ENCODE results near the gene CPED1.

The CPED1 gene

DNA sequence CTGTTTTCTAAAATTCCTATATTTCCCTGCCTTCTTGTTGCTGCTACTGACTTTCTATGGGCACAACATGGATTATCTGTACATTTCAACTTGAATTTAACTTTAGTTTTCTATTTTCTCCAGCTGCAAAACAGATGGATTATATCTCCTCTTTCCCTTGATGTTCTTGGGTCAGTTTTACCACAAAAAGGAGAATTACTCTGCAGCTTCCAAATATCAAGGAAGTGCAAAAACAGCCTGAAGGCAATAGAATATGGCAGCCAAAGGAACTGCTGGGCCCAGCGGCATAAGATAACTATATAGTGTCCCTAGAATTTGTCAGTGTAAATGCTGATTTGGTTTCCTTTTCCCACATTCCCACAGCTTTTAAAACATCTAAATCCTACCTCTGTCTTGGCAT lies 29.1 kb downstream of the CPED1 start:
- no peaks in the 10 kb centered on the region for H3K36me3 ChIP-seq (replicated peaks; ENCODE audit: insufficient read depth, low read length)
- H3K4me1 ChIP-seq (ENCODE audit: low read length) = peaks cover 13% of the 10 kb centered on the region
- no peak overlapping the region for H3K27ac ChIP-seq (ENCODE audit: low read length)

DNA sequence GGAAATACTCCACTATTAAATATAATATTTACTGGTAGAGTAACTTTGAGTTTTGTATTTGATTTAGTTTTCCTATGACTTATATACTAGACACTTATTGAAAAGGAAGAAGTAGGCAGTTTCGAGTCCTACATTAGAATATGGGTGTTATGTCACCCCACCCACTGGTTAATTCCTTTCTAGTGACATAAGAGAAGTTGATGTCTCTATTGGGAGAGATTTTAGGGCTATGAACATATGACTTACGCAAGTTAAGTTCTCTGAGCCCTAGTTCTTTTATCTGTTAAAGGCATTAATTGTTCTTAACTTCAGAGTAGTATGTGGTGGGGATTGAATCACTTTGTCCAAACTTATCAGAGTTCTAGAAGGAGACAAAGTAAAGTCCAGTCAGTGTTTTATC lies 30.5 kb downstream of the CPED1 start:
- no peak overlapping the region for H3K4me3 ChIP-seq (ENCODE audit: low read length)
- no peaks in the 10 kb centered on the region for H3K9me2 ChIP-seq (replicated peaks; ENCODE audit: insufficient read depth, low read length)
- no peak overlapping the region for H3K4me2 ChIP-seq (ENCODE audit: low read depth, low read length)
- no peaks in the 10 kb centered on the region for H3K9me3 ChIP-seq (replicated peaks; ENCODE audit: insufficient read depth, low read length)
- no peaks in the 10 kb centered on the region for H4K20me1 ChIP-seq (ENCODE audit: insufficient read depth, low read length)
- H3K4me1 ChIP-seq (ENCODE audit: low read length) = peaks cover 13% of the 10 kb centered on the region
- DNase-seq = no peak
- no peaks in the 10 kb centered on the region for H3K79me2 ChIP-seq (ENCODE audit: low read length)
- no peaks in the 10 kb centered on the region for H3K27me3 ChIP-seq (replicated peaks; ENCODE audit: insufficient read depth, low read length)
- H2AFZ ChIP-seq (ENCODE audit: low read length) = no peak overlapping the region
- TF ChIP-seq, protein P1, sequence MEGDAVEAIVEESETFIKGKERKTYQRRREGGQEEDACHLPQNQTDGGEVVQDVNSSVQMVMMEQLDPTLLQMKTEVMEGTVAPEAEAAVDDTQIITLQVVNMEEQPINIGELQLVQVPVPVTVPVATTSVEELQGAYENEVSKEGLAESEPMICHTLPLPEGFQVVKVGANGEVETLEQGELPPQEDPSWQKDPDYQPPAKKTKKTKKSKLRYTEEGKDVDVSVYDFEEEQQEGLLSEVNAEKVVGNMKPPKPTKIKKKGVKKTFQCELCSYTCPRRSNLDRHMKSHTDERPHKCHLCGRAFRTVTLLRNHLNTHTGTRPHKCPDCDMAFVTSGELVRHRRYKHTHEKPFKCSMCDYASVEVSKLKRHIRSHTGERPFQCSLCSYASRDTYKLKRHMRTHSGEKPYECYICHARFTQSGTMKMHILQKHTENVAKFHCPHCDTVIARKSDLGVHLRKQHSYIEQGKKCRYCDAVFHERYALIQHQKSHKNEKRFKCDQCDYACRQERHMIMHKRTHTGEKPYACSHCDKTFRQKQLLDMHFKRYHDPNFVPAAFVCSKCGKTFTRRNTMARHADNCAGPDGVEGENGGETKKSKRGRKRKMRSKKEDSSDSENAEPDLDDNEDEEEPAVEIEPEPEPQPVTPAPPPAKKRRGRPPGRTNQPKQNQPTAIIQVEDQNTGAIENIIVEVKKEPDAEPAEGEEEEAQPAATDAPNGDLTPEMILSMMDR (IDR thresholded peaks at IDR 0.05; ENCODE audit: low read length) = no peak
- TF ChIP-seq EZH2 (optimal IDR thresholded peaks at IDR 0.05; ENCODE audit: low read depth, low read length) = no peak
- no peaks in the 10 kb centered on the region for H3F3A ChIP-seq (ENCODE audit: insufficient read depth, low read length)
- no peak overlapping the region for H3K9ac ChIP-seq (ENCODE audit: low read length)
- no peak overlapping the region for H3K27ac ChIP-seq (ENCODE audit: low read length)
- no peaks in the 10 kb centered on the region for H3K36me3 ChIP-seq (replicated peaks; ENCODE audit: insufficient read depth, low read length)

More for the DNA sequence above, 29.1 kb downstream of the CPED1 start:
- H3F3A ChIP-seq (ENCODE audit: insufficient read depth, low read length) = no peaks in the 10 kb centered on the region
- no peaks in the 10 kb centered on the region for H3K9me3 ChIP-seq (replicated peaks; ENCODE audit: insufficient read depth, low read length)
- no peak for TF ChIP-seq EZH2phosphoT487 (IDR thresholded peaks at IDR 0.05; ENCODE audit: low read length)
- no peak for TF ChIP-seq EZH2 (optimal IDR thresholded peaks at IDR 0.05; ENCODE audit: low read depth, low read length)
- TF ChIP-seq, protein P1 (IDR thresholded peaks at IDR 0.05; ENCODE audit: low read length) = no peak
- H3K4me2 ChIP-seq (ENCODE audit: low read depth, low read length) = no peak overlapping the region
- no peak for DNase-seq
- no peaks in the 10 kb centered on the region for H3K27me3 ChIP-seq (replicated peaks; ENCODE audit: insufficient read depth, low read length)
- no peaks in the 10 kb centered on the region for H3K79me2 ChIP-seq (ENCODE audit: low read length)
- no peak overlapping the region for H2AFZ ChIP-seq (ENCODE audit: low read length)
- no peaks in the 10 kb centered on the region for H4K20me1 ChIP-seq (ENCODE audit: insufficient read depth, low read length)
- no peak overlapping the region for H3K4me3 ChIP-seq (ENCODE audit: low read length)
- H3K9me2 ChIP-seq (replicated peaks; ENCODE audit: insufficient read depth, low read length) = no peaks in the 10 kb centered on the region
- no peak overlapping the region for H3K9ac ChIP-seq (ENCODE audit: low read length)

- TF ChIP-seq EZH2phosphoT487 (IDR thresholded peaks at IDR 0.05; ENCODE audit: low read length) = no peak
- TF ChIP-seq, protein P1 (IDR thresholded peaks at IDR 0.05; ENCODE audit: low read length) = no peak
- no peak for TF ChIP-seq EZH2 (optimal IDR thresholded peaks at IDR 0.05; ENCODE audit: low read depth, low read length)
- Histone ChIP-seq H3K79me2 (ENCODE audit: low read length) (no peaks in the 10 kb centered on the region), H3K27ac (ENCODE audit: low read length) (no peak overlapping the region), H3K27me3 (replicated peaks; ENCODE audit: insufficient read depth, low read length) (no peaks in the 10 kb centered on the region), H3K9me2 (replicated peaks; ENCODE audit: insufficient read depth, low read length) (no peaks in the 10 kb centered on the region), H3K36me3 (replicated peaks; ENCODE audit: insufficient read depth, low read length) (no peaks in the 10 kb centered on the region), H2AFZ (ENCODE audit: low read length) (no peak overlapping the region), H3K4me1 (ENCODE audit: low read length) (peaks cover 23% of the 10 kb centered on the region), H3K9me3 (replicated peaks; ENCODE audit: insufficient read depth, low read length) (no peaks in the 10 kb centered on the region), H3K4me3 (ENCODE audit: low read length) (no peak overlapping the region), H3K9ac (ENCODE audit: low read length) (no peak overlapping the region), H4K20me1 (ENCODE audit: insufficient read depth, low read length) (no peaks in the 10 kb centered on the region), H3F3A (ENCODE audit: insufficient read depth, low read length) (peaks cover 5% of the 10 kb centered on the region; the same call in 1 of the 2 replicates), H3K4me2 (ENCODE audit: low read depth, low read length) (no peak overlapping the region)
- no peak for DNase-seq
Measured at GRCh38 chr7:121020249-121020988, 31.9 kb downstream of the CPED1 start.
